DMS79 treated with DMSO at 0.1 percent for 48 hours (cell line): ENCODE results near the gene SHISA3.
"Not testable (repeated sequence)": the region's sequence is repeated elsewhere in the genome, so short reads cannot be mapped to it uniquely, and the experiment has no call there.

Experiments used
- DNase-seq: peaks from one replicate; lab custom pipeline; 2025; lab: John Stamatoyannopoulos, UW

Gene SHISA3

DNA sequence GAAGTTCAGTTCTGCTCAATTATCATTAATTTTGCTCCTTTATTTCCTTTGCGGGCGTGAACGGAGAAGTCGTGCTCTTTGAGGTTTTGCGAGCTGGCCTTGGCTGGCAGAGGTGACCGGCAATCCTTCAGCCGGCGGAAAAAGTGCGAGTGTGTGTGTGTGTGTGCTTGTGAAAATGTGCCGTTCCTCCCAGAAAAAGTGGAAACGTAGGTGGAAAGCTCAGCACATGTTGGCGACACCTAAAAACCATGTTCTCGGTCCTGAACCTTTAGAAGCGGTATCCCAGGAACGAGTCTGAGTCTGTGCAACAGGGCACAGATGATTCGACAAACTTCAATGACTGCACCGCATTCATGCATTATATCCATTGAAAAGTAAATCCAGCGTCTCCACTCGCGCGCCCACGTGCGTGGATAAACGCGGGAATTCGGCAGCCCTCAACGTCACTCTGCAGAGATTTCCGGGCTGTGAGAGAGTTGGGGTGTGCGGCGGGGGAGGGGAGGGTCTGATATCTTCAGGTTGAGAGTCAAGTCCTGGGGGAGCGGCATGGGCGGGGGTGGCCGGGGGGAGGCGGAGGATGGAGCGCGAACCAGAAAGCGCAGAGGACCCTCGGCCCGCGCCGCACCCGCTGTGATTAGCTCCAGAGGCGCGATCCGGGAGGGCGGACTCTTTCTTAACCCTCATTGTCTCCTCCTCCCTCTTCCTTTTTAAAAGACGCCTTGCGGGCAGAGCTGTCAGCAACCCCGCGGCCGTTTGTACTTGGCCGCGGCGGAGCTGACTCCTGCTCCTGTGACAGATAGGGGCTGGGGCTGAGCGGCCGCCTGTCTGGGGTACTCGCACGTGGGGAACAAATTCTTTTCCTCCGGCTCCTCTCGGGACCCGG, at the start of gene SHISA3:
SHISA3 (plus strand) TSS at position 737 of the 883 bp plus-strand sequence. CDS start 569 bp downstream, outside the sequence.
- peak; percentile 1 for DNase-seq

DNA sequence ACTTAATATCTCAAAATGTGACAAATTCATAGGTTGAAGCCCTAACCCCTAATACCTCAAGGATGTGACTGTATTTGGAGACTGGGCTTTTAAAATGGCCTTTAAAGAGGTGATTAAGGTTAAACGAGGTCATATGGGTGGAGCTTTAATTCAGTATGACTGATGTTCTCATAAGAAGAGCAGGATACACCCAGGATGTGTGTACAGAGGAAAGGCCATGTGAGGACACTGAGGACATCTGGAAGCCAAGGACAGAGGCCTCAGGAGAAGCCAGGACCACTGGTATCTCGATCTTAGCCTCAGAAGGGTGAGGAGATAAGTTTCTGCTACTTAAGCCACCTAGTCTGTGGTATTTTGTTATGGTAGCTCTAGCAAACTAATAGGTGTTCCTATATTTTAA, 49.0 kb upstream of the SHISA3 start:
- no peak for DNase-seq

DNA sequence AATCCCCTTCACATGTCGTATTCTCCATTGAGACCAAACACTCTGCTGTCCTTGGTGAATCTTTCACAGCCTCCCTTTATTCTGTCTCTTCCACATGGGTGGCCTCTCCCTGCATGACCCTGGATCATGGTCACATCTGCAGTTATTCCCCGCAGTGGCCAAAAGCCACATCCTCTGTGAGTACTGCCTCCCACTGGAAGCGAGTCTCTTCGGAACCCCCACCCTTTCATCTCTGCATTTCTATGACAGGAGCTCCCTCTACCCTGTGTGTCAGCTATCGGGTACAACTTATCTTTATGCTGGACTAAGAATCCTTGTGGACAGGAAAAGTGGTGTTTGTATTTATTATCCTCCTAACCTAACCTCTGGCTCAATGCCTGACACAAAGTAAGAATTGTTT, 48.6 kb upstream of the SHISA3 start:
- DNase-seq, result no peak

DNA sequence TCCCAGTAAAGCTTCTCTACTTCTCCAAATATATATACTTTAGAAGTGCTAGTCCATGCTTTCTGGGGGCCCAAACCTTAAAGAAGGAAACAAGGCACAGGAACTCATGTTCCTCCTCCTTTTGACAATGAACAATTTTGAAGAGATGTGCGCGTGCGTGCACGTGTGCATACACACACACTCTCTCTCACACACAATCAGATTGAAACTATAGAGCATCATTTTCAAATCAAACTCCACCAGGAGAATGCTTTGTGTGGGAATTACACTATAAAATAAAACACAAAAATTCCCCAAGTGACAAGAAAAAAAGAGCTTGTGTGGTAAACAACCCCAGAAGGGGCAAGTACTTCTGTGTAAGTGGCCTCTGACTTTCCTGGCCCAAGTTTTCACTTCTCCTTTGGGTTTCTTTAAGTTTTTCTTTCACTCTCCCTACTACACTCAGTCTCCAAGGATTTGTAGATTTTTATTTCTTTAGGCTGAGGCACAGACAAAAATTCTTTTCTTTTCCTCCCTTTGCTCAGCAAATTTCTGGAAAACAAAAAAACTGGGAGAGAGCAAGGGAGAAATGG, 46.6 kb upstream of the SHISA3 start:
- DNase-seq, result no peak

DNA sequence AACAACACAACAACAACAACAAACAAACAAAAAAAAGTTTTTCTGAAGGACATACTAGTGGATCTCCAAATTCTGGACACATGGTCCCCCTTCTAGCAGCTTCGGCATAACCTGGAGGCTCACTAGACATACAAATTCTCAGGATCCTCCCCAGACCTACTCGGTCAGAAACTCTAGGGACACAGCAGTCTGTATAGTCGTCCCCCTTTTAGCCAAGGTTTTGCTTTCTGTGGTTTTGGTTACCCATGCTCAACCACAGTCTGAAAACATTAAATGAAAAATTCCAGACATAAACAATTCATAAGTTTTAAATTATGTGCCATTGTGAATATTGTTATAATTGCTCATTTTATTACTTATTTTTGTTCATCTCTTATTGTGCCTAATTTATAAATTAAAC, 45.2 kb upstream of the SHISA3 start:
- DNase-seq, result no peak

DNA sequence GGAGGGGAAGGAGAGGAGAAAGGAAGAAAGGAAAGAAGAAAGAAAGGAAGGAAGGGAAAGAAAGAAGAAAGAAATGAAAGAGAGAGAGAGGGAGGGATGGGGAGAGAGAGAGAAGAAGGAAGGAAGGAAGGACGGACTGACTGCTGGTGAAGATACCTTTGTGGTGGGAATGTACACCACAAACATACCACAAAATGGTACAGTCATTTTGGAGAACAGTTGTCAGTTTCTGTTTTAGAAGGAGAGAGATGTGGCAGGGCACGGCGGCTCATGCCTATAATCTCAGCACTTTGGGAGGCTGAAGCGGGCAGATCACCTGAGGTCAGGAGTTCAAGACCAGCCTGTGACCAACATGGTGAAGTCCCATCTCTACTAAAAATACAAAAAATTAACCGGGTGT, 40.0 kb upstream of the SHISA3 start:
- no peak for DNase-seq

DNA sequence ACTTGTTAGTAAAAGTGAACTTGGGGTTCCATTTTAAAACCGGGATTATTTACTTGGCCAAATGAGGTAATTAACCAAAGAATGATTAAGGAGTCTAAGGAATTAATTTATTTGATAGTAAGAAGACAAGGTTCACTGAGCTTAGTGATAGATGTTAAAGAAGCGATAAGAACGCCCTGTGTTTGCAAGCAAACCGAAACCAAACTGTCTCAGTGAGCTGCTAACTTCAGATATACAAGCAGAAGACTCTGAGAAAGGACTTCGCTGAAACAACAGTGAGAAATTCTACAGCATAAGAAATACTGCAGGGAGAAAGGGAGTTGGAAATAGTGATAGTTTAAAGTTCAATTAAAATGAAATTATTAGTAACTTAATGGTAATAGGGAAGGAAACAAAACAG, 37.6 kb upstream of the SHISA3 start:
- DNase-seq, result no peak

DNA sequence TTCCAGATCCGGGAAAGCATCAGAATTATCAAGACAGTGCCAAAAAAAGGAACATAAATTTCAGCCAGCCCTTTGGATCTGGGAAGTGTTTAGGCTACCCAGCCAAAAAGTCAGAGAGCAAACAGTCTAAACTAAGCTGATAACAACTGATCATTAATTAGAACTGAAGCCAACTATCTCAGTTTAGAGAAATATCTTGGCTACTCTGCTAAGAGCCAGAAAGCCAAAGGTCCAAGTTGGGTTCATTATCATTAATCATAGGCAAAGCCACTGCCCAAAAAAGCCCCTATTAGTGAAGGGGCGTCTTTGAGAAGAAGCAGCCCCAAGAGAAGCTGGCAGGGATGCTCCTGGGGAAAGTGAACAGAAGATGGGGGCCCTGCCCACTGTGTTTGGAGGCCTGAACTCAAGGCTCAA, 37.0 kb upstream of the SHISA3 start:
- DNase-seq, result no peak

DNA sequence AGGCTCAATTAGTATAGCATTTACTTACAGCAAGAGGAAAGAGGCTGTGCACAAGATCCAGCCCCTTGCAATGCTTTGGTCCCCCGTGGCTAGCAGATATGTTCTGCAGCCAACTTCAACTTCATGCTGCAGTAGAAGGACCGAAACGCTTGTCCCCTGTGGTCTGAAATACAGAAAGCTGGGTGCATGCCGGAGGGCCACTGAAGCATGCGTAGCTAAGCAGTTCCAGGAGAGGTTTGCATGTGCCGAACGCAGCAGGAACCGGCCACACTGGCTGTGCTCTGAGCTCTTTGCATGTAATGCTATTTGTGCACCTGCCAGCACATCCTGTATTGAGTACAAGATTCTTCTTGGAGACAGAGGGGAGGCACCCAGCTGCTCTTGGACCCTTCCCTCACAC, 35.8 kb upstream of the SHISA3 start:
- DNase-seq, result no peak

DNA sequence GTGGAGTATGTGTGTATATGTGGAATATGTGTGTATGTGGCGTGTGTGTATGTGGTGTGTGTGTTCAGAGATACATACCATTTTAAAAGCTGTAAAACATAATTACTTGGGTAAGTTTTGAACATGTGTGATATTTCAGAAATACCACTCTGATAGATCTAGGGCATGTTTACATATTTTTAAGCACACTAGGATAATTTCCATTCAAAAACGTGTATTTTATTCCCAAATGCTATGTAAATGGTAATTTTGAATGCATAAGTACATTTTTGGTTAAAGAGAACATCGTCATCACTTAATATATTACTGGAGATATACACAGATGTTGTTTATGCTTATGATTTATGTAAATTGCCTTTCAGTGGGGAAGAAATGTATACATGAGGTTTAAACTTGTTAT, 34.7 kb upstream of the SHISA3 start:
- DNase-seq, result no peak

DNA sequence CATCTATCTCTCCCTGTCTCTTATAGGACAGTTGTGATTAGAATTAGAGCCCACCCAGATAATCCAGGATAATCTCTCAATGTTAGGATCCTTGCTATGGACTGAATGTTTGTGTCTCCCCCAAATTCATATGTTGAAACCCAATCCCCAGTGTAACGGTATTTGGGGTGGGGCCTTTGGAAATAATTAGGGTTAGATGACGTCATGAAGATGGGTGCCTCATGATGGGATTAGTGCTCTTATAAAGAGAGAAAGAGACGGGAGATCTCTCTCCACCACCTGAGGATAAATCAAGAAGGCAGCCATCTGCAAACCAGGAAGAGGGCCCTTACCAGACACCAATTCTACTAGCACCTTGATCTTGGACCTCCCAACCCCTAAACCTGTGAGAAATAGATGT, 33.7 kb upstream of the SHISA3 start:
- no peak for DNase-seq

DNA sequence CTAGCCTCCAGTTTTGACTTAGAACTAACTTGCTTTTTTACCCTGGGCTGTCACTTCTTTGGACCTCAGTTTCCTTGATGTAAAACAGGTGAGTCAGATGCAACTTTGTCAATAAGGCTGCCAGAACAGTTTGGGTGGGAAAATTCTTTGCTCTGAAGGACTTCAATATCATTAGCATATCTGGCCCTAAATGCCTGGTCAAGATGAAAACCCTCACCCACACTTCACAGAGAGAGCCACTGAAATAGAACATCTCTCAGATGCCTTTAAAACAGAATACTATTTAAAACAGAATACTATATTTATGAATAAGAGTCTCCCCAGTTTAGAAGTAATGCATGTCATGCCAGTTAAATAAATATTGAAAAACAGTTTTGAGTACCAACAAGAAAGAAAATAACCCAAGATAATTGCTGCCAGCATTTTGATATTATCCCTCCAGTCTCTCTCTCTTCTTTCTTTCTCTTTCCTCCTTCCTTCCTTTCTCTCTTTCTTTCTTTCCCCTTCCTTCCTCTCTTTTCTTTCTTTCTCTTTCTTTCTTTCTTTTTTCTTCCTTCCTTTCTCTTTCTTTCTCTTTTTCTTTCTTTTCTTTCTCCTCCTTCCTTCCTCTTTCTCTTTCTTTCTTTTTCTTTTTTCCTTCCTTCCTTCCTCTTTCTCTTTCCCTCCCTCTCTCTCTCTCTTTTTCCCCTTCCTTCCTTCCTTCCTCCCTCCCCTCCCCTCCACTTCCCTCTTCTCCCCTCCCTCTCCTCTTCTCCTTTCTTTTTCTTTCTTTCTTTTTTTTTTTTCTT, 32.8 kb upstream of the SHISA3 start:
- no peak for DNase-seq

DNA sequence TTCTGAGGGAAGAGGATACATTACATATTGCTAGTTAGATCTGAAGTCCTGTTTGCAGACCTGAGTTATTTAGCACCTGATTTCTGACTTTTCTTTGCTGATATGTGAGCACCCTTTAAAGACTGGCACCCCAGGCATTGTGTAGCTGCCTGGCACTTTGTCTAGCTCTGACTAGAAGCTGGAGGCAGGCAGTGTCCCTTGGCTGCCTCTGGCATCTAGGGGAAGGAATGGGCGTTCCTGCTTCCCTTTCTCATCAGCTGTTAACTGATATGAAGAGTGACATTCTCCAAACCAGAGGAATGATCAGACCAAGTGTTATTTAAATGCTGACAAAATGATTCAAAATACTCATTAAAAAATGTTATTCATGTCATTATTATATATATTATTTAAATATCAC, 30.3 kb upstream of the SHISA3 start:
- DNase-seq, result no peak

DNA sequence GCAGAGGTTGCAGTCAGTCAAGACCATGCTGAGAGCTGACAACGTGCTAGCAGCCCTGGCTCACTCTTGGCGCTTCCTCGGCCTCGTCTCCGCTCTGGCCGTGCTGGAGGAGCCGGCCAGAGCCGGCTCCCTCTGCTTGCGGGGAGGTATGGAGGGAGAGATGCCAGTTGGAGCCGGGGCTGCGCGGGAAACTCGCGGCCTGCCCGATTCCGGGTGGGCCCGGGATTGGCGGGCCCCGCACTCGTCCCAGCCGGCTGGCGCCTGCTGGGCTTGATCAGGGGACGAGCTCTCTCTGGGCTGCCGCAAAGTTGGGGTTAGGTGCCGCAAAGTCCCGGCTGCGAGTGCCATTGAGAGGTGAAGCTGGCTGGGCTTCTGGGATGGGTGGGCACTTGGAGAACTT, 27.8 kb upstream of the SHISA3 start:
- no peak for DNase-seq

DNA sequence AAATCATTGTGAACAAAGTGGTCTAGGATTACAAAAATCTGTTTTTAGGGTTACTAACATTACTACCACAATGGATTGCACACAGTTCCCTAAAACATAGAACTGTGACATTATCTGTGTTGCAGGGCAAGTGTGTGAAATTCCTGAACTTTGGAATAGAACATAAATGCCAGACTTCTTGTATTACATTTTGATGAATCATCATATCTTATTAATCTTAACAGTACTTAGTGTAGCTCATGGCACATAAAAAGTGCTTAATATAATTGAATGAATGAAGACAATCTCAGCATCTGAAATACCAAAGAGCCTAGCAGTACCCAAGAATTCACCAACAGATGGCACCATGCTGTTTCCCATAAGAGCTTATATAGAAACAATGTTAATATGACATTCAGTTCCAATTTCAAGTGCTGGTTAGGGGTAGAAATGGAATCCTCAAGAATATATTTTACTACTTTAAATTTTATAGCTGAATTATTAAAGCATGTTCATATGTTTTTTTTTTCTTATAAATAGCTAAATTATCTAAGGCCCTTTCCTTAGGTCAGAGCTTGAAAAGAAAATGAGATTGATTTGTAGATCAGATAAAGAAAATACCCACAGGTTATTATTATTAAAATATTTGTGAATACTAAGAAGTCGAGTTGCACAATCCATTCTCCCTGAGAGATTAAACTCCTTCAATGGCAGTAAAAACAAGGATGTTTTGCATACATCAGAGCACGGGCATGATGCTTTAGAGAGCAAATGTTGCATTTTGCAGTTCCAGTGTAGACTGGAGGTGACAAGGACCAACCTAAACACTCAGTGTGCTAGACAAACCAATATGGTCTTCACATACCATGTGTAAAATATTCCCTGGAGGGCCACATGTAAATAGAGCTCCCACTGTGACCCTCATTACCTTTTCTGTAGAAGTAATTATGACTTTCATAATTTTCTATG, 25.7 kb upstream of the SHISA3 start:
- no peak for DNase-seq

DNA sequence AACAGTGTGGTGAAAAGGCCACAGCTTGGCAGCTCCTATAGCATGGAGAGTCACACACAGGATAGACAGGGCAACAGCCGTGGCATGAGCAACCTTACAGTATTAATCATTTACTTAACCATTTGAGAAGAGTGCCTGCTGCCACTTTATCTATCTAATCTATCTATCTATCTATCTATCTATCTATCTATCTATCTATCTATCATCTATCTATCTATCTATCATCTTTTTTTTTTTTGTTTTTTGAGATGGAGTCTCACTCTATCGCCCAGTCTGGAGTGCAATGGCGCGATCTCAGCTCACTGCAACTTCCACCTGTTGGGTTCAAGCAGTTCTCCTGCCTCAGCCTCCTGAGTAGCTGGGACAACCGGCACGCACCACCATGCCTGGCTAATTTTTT, 25.0 kb upstream of the SHISA3 start:
- not testable (repeated sequence) for DNase-seq

DNA sequence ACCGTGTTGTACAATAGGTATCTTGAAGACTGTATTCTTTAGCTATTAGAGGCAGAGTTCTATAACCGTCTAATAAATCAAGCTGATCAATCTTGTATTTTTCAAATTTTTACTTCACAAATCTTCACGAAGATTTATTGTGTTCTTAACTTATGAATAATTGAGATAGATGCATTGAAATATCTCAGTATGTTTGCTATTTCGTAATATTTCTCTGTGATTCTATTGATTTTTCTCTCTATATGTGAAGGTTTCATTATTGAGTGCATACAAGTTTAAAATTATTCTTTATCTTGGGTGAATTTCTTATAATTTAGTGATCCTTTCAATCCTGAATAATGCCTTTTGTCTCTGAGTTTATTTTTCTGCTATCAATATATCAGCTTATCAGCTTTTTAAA, 19.8 kb upstream of the SHISA3 start:
- DNase-seq, result no peak

DNA sequence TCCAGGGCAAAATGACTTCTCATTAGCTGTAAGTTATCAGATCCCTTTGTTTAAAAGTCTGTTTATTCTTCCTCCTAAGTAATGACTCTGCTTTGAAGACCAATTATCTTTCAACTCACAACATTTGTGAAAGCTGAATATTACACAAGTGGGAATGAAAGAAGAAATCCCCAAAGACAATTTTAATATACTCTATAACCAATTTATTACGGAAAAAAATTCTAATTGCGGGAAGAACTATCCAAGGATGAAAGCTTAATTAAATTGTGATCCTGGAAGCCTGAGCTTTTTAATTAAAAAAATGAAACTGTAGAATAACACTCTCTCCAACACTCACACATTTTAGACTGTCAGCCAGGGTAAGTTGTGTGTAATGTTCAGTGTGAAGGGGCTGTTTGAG, 15.6 kb upstream of the SHISA3 start:
- no peak for DNase-seq

DNA sequence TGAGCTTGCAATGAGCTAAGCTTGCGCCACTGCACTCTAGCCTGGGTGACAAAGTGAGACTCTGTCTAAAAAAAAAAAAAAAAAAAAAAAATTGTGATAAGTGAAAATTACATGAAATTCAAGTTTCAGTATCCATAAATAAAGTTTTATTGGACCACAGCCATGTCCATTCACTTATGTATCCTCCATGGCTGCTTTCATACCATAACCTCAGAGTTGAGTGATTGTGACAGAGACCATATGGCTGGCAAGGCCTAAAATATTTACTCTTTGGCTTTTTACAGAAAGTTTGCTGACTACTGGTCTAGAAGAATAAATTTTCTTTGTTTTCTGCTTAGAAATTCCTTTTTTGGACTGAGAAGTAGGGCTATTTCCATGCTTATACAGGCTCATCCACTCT, 11.8 kb upstream of the SHISA3 start:
- no peak for DNase-seq

DNA sequence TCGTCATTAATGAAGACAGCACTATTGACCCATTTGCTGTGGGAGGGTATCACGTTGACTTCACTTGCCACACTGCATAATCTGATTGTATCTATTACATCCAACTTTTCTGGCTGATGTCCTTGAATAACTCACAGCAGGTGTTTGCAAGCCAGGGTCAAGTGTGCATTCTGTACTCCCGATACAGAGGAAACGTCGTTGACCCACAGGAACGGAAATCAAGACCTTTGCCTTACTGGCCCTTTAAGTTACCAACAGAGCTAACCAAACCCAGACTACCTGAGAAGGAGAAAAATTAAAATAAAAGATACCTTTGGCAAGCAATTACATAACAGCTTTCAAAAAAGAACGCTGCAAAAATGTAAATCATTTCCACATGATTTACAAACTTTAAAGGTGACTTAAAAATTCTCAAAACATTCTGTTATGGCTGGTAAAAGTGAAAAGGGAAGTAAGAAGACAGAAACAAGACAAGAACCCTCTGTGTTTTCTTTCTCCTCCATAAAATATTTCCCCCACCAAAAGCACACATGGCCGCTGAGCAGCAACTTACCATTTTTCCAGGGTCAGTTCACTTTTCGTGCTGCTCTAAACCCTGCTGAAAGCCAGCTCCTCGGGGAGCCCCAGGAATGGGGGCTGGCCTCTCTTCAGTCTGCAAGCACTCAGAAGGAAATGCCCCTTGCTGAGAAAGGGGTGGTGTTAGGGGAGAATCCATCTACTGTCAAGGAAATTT, 6.5 kb upstream of the SHISA3 start:
- no peak for DNase-seq

DNA sequence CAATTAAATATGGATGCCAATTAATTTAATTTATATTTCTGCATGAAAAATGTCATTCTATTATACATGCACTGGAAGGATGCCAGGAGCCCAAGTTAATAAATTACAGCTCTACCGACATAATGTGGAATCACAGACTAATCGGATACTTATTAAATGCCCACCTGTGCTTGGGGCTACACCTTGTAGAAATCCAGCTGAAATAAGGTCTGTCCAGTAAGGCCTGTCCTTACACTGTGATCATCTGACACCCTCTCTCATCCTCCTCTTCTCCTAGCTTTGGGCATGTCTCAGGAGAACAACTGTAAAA, 6.0 kb upstream of the SHISA3 start:
- no peak for DNase-seq
